Chondrocyte (in vitro differentiated cells): Measurements from ENCODE around the gene BRWD1. TPM values are rescaled to one million over a fixed set of nuclear protein-coding genes. Genes with fewer than 3 reads are reported as not detected.

Source experiments
- DNase-seq: peaks from one replicate; pipeline ENCODE4 v3.0.0; 2021; ENCODE audit warnings: mixed read lengths, low spot score
- H3K27ac Mint-ChIP-seq: one replicate; pipeline ENCODE4 v1.8.0; 2021; ENCODE audit warnings: mild to moderate bottlenecking, moderate library complexity, mixed read lengths; ENCODE audit not compliant: unreplicated experiment
- H3K27me3 Mint-ChIP-seq: 2 replicates; pipeline ENCODE4 v1.8.0; 2021; ENCODE audit warnings: low read depth, mixed read lengths
- H3K36me3 Mint-ChIP-seq: 2 replicates; pipeline ENCODE4 v1.8.0; 2021; ENCODE audit warnings: low read depth, mixed read lengths
- H3K4me1 Mint-ChIP-seq: 2 replicates; pipeline ENCODE4 v1.8.0; 2021; ENCODE audit warnings: low read depth, mild to moderate bottlenecking, mixed read lengths
- H3K4me3 Mint-ChIP-seq: one replicate; pipeline ENCODE4 v1.8.0; 2021; ENCODE audit warnings: mild to moderate bottlenecking, moderate library complexity, mixed read lengths; ENCODE audit not compliant: unreplicated experiment
- H3K9me3 Mint-ChIP-seq: 2 replicates; pipeline ENCODE4 v1.8.0; 2021; ENCODE audit warnings: low read depth, mixed read lengths
- CTCF ChIP-seq: fragments of 200-600 bp; sonication (generic); IDR thresholded peaks from 2 replicates; pipeline ENCODE4 v1.5.0; 2021; ENCODE audit warnings: antibody characterized with exemption, mild to moderate bottlenecking, moderate library complexity
- total RNA-seq: library from RNA; stranded (reverse); gene quantifications from 3 replicates; pipeline ENCODE4 v1.2.1, GENCODE V29; 2021

BRWD1 gene
- total RNA-seq, 1 donor from 2014 or later = 26.5 TPM

GRCh38 chr21:39150316-39150715, 163.1 kb downstream of the BRWD1 start:
- Mint-ChIP-seq H3K4me1 (peaks cover 8% of the 10 kb centered on the region), H3K36me3 (peaks cover 4% of the 10 kb centered on the region), H3K9me3 (peaks cover 17% of the 10 kb centered on the region), H3K27ac (no peak overlapping the region), H3K27me3 (no peaks in the 10 kb centered on the region), H3K4me3 (no peak overlapping the region)
- TF ChIP-seq CTCF = no peak
- no peak for DNase-seq

GRCh38 chr21:39149882-39150281, 163.6 kb downstream of the BRWD1 start:
- H3K9me3 Mint-ChIP-seq = peaks cover 21% of the 10 kb centered on the region
- H3K4me1 Mint-ChIP-seq = peaks cover 4% of the 10 kb centered on the region
- peaks cover 4% of the 10 kb centered on the region for H3K36me3 Mint-ChIP-seq
- H3K27ac Mint-ChIP-seq = no peak overlapping the region
- no peak overlapping the region for H3K4me3 Mint-ChIP-seq
- no peak for DNase-seq
- no peak for TF ChIP-seq CTCF
- no peaks in the 10 kb centered on the region for H3K27me3 Mint-ChIP-seq

DNA sequence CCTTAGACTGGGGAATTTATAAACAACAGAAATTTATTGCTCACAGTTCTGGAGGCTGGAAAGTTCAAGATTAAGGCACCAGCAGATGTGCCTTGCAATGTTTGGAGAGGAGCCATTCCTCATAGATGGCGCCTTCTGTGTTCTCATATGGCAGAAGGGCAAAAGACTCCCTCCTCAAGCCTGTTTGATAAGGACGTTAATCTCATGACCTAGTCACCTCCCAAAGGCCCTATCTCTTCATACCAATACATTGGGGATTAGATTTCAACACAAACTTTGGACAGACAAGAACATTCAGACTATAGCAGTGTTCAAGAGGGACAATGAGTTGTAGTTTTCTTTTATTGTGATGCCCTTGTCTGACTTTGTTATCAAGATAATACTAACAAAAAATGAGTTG, 164.5 kb downstream of the BRWD1 start:
- no peak for DNase-seq
- Mint-ChIP-seq H3K9me3 (peaks cover 21% of the 10 kb centered on the region), H3K36me3 (peaks cover 2% of the 10 kb centered on the region), H3K4me3 (no peak overlapping the region), H3K27ac (no peak overlapping the region), H3K27me3 (no peaks in the 10 kb centered on the region), H3K4me1 (no peaks in the 10 kb centered on the region)
- no peak for TF ChIP-seq CTCF

DNA sequence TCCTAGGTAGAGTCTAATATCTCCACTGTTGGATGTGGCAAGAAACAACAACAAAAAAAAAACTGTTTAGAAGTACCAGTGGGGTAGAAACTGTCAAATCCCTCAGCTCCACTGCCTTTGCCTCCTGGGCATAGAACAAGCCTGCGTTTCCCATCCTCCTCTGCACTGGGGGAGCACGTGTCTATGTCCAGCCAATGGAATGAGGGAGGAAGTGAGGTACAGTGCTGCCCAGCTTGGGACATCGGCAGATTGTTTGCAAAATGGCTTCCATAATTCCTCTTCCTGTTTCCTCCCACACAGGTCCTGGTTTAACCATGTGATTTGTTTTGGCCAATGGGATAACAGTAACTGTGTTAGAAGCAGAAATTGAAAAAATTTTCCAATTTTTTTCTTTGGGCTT, 169.2 kb downstream of the BRWD1 start:
- DNase-seq = no peak
- H3K27me3 Mint-ChIP-seq = no peaks in the 10 kb centered on the region
- no peak overlapping the region for H3K4me3 Mint-ChIP-seq
- peaks cover 21% of the 10 kb centered on the region for H3K9me3 Mint-ChIP-seq
- H3K27ac Mint-ChIP-seq = no peak overlapping the region
- no peaks in the 10 kb centered on the region for H3K4me1 Mint-ChIP-seq
- no peak for TF ChIP-seq CTCF
- H3K36me3 Mint-ChIP-seq = peaks cover 2% of the 10 kb centered on the region

GRCh38 chr21:39142972-39143371, 170.5 kb downstream of the BRWD1 start:
- Mint-ChIP-seq H3K4me1 (peaks cover 3% of the 10 kb centered on the region), H3K27me3 (no peaks in the 10 kb centered on the region), H3K9me3 (peaks cover 21% of the 10 kb centered on the region), H3K27ac (no peak overlapping the region), H3K36me3 (peaks cover 2% of the 10 kb centered on the region), H3K4me3 (no peak overlapping the region)
- no peak for DNase-seq
- no peak for TF ChIP-seq CTCF
